Amniotic epithelial cell (primary cell): ENCODE results near the gene DYNLL2.
A peak's percentile ranks its signal among the peaks of the same experiment; 100 is the strongest.
"Not testable (repeated sequence)": the region's sequence is repeated elsewhere in the genome, so short reads cannot be mapped to it uniquely, and the experiment has no call there.

Source experiments
- DNase-seq: peaks from one replicate; pipeline ENCODE4 v3.0.0-alpha.2; 2010; ENCODE audit warnings: low read depth

Gene DYNLL2

DNA sequence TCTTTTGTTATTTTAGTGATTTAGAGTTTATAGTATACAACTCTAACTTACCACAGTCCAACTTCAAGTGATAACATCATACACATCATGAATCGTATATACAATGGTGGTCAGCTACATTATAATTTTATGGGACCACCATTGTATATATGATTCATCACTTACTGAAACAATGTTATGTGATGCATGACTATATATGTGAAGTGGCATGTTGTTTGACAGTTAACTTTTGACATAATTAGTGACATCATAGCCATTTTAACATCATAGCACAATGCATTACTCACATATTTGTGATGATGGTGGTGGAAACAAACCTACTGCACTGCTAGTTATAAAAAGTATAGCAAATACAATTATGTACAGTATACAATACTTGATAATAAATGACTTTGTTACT lies 21.9 kb downstream of the DYNLL2 start:
- DNase-seq, result no peak

DNA sequence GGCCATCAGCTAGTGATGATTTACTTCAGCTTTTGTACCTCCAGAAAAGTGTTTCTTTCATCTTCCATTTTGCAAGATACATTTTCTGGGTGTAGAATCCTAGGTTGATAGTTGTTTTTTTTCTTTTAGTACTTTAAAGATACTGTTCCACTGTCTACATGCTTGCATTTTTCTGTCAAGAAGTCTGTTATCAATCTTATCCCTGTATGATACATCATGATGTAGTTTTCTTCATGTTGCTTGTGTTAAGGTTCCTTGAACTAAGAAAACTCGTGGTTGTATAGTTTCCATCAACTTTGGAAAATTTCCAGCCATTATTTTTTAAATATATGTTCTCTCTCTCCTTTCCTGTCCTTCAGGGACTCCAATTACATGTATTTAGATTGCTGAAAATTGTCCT lies 24.1 kb downstream of the DYNLL2 start:
- DNase-seq, result no peak

DNA sequence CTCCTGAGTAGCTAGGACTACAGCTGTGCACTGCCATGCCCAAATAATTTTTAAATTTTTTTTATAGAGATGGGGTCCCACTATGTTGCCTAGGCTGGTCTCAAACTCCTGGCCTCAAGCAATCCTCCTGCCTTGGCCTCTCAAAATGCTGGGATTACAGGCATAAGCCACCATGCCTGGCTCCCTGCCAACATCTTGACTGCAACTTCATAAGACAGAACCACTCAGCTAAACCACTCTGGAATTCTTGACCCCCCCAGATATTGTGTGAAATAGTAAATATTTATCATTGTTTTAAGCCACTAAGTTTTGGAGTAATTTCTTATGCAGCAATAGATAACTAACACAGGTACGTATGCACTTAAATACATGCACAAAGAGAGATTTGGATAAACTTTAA lies 26.0 kb downstream of the DYNLL2 start:
- no peak for DNase-seq

DNA sequence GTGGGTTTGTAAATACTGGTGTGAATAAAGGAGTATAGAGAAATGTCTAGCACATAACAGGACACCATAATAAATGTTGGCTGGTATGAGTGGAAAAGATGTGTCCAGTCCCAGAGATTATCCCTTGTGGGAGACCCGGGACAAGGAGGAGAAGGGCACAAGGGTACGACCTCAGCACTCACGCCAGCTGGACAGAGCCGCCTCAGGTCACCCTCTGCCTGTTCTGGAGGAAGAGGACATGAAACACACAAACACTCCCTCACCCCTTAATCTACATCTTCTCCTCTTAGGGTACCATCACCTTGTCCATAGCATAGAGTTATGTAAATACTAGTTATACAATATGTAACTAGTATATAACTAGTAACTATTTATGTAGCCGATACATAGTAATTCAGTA lies 26.8 kb downstream of the DYNLL2 start:
- DNase-seq, result no peak

DNA sequence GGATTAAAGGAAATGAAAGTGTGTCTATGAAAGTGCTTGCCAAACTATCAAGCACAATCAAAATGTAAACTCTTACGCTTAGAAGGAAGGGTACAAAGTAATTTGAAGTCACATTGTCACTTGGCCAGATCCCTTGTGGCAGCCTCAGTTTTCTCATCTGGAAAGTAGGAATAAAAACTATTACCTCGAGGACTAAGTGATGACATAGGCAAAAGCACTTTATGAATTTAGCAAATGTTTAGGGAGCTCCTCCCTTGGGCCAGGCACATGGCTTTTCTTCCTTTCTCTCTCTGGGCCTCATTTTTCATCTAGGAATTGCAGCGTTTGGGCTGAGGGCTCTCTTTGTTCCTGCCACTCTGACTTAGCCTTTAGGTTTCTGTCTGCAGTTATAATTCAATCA lies 28.5 kb downstream of the DYNLL2 start:
- no peak for DNase-seq

DNA sequence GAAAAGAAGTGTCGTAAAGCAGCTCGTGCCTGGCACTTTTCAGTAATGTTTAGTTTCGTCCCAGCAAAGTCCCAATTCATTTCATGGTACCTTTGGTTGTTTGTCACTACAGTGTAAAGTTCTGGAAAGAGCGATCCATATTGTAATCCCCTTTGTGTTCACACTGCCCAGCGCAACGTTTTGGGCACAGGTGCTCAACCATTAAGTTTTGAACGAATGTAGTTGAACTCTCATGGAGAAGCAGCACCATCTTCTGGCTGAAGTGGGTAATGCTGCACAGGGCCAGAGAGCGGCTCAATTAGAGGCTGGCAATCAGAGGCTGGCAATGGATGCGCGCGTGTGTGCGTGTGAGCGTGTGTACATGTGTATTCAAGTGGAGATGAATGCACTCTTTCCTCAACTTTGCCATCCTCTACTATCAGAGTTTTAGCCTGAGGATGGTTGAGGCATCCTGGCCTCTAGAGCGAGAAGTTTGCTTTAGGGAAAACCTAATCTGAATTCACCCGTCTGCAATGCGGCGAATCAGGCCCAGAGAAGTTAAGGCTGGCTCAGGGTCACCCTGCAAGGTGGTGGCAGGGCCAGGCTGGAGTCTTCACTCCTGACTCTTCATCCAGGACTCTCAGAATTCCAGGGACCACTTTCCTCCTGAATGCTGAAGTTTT lies 29.9 kb downstream of the DYNLL2 start:
- peak; percentile 50 for DNase-seq

DNA sequence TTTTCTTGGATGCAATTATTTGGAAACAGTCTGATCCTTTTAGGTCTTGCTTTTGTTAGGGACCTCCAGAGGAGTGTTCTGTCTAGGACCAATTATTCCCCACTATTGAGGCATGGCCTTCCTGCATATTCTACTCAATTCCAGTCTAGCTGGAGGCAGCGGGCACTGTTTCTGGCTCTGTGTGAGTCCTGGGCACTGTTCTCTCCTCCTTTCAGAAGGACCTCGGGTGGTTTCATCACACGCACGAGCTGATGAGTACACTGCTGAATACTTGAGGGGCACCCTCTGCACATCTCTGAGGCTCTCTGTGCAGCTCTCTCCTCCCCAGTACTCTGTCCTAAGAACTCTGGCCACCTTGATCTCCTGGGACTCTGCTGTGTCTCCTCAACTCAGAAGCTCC lies 30.7 kb downstream of the DYNLL2 start:
- DNase-seq, result no peak

DNA sequence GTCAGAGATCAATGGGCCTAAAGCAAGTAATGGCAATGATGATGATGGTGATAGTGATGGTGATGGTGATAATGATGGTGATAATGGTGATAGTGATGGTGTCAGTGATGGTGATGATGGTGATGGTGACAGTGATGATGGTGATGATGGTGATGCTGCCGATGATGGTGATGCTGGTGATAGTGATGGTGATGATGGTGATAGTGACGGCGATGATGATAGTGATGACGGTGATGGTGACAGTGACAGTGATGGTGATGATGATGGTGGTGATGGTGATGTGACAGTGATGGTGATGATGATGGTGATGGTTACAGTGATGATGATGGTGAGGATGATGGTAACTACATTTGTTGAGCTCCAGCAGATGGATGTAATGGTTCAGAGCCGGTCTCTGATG lies 34.2 kb downstream of the DYNLL2 start:
- no peak for DNase-seq

DNA sequence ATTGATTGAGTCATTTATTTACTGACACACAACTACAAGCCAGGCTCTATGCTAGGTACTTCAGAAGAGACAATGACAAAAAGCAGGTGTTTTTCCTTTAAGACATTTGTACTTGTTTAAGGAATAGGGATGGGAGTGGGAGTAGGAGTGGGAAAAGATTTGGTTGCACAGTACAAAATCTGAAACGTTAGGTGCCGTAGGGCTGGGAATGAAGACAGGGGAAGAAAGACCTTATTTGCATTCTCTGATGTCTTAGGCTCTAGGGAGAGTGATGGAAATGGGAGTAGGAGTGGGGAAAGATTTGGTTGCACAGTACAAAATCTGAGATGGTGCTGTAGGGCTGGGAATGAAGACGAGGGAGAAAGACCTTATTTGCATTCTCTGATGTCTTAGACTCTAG lies 36.3 kb downstream of the DYNLL2 start:
- DNase-seq, result no peak

DNA sequence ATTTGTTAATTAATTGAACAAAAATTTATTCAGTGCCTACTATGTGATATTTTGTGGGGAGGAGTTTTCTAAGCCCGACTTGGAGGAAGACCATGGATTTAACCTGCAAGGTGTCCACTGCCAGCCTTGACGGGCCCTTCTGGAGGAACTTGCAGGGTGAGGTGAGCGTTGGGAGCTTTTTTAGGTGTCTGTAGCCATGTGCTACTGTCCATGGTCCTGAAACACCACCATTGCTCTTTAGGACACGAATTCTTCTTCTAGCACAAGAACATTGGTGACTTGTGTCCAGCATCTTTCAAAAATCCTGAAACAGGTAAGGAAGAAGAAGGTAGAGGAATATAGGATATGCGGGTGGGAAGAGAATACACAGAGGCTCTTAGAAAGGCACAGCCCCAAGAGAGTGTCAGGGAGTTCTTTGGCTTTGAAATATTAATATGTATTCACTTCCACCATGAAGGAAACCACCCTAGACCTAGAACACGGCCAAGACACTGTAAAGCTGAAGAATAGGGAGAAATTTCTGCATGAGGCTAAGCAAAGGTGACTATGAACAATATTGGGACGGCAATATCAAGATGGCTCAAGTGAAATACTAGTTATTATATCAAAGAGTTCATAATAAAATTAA lies 37.1 kb downstream of the DYNLL2 start:
- peak; percentile 61 for DNase-seq

DNA sequence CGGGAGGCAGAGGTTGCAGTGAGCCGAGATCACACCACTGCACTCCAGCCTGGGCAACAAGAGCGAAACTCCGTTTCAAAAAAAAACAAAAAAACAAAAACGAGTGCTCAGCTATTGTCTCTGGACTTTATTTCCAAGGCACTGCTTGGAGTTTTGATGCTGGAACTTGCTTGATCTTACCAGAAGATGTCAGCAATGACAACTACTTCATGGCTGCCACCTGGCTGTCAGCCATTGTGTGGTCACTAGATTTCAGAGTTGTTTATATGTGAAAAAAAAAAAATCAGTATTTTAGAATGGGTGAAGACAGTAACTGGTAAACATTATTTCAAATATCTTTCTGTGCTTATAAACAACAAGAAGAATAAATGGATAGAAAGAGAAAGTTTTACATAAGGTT lies 38.7 kb downstream of the DYNLL2 start:
- peak; percentile 22 for DNase-seq

DNA sequence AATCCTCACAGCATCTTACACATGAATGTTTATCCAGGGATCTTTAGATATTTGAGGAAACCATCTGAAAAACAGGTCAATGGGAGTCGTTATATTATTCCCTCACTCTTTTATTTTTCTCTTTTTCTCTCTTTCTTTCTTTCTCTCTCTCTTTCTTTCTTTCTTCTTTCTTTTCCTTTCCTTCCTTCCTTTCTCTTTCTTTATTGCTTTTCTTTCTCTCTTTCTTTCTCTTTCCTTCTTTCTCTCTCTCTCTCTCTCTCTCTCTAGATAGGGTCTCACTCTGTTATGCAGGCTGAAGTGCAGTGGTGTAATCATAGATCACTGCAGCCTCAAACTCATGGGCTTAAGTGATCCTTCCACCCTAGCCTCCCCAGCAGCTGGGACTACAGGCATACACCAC lies 44.6 kb downstream of the DYNLL2 start:
- DNase-seq, result no peak

DNA sequence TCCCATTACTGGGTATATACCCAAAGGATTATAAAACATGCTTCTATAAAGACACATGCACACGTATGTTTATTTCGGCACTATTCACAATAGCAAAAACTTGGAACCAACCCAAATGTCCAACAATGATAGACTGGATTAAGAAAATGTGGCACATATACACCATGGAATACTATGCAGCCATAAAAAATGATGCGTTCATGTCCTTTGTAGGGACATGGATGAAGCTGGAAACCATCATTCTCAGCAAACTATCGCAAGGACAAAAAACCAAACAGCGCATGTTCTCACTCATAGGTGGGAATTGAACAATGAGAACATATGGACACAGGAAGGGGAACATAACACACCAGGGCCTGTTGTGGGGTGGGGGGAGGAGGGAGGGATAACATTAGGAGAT lies 49.5 kb downstream of the DYNLL2 start:
- not testable (repeated sequence) for DNase-seq

DNA sequence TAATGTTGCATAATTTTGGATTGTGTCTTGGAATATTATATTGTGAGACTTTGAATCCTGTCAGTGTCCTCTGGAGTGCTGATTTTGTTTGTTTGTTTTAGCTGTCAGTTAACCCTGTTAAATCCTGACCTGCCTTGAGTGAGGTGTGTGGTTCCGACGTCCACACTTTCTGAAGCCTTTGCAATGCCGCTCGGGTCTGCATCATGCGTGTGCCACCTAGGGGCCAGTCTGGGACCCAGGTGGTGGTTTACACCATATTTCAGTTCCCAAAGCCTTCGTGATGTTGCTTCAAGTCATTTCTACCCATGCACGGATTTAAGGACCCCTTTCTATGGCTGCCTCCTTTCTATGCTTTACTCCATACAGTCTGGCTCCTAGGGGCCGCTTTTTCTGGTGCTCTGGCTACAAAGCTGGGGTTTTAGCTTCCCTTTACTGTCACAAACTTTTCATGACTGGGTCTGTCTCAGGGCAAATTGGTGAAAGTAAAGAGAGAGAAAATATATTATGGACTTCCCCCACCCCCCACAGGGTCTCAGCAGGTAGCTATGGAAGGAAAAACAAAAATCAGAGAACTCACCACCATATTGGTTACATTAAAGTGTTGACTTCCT lies 53.6 kb downstream of the DYNLL2 start:
- no peak for DNase-seq

DNA sequence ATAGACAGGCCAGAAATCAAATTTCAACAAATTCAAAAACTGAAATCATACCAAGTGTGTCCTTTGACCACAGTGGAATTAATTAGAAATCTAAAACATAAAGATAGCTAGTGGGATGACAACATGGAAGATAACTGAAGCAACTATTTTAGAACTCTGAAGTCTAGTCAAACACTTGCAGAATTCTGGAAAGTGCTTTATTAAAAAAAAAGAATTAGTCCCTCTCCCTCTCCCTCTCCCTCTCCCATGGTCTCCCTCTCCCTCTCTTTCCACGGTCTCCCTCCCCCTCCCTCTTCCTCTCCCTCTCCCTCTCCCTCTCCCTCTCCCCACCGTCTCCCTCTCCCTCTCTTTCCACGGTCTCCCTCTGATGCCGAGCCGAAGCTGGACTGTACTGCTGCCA lies 58.3 kb downstream of the DYNLL2 start:
- no peak for DNase-seq

DNA sequence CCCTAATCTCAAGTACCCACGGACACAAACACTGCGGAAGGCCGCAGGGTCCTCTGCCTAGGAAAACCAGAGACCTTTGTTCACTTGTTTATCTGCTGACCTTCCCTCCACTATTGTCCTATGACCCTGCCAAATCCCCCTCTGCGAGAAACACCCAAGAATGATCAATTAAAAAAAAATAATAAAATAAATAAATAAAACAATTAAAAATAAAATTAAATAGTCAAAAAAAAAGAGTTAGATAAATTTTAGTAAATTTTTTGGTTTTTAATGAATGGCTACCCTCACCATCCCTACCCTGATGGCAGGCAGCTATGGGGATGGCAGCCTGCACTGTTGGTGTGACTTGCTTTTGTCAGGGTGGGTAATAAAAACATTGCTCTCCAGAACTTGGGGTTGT lies 60.1 kb downstream of the DYNLL2 start:
- not testable (repeated sequence) for DNase-seq

DNA sequence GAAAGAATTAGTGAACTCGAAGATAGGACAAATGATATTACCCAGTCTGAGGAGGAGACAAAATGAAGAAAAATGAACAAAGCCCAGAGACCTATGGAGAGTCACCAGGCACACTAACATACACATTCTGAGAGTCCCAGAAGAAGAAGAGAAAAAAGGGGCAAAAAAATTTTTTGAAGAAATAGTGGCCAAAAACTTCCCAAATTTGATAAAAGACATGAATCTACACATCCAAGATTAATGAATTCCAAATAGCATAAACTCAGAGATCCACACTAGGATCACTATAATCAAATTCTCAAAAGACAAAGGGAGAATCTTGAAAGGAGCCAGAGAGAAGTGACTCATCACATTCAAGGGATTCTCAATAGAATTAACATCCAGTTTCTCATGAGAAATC lies 61.6 kb downstream of the DYNLL2 start:
- no peak for DNase-seq
